HG02981 (cell line): ENCODE results near the gene KCNJ16.

Experiments
- ATAC-seq: cut with Tn5 transposase; IDR thresholded peaks from one replicate; pipeline ENCODE4 v1.9.1; 2021; ENCODE audit warnings: mild to moderate bottlenecking, moderate library complexity; ENCODE audit not compliant: unreplicated experiment

Gene KCNJ16

DNA sequence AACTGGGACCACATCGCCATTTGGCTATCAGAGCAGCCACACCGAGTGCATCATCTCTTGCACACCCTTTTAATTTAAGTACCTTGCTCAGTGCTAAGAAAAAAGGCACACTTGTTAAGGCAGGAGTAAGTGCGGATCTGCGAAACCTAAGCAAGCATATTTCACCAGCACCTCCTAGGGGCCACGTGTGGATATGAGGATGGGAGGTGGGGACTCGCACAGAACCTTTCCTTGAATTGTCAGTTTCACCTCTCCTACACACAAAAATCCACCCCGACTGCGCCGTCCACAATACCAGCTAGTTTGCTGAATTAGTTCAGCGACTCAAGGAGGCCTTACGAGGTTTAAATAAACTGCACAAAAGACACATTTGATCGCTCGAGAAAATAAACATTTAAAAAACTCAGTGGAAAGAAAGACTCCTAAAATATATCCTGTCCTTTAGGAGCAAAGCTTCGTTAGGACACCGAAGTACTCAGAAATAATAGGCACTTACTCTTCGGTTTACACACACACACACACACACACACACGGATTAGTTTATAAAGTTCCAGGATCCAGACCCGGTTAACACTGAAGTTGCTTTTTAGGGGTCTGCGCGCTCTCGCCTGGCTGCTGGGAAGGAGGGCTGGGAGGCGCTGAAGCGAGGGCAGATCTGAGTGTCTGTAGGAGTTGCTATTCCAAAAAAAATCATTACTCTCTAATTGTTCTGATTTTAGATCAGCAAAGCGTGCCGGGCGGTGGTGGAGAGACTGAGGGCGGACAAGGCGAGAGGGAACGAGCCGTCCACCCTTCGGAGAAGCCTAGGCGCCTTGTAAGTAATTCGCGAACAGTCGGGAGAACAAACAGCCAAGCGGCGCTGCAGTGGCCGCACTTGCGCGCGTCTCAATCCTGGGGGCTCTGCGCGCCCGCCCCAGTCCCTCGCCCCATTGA, 93.3 kb downstream of the KCNJ16 start:
- peak; percentile 8 for ATAC-seq

DNA sequence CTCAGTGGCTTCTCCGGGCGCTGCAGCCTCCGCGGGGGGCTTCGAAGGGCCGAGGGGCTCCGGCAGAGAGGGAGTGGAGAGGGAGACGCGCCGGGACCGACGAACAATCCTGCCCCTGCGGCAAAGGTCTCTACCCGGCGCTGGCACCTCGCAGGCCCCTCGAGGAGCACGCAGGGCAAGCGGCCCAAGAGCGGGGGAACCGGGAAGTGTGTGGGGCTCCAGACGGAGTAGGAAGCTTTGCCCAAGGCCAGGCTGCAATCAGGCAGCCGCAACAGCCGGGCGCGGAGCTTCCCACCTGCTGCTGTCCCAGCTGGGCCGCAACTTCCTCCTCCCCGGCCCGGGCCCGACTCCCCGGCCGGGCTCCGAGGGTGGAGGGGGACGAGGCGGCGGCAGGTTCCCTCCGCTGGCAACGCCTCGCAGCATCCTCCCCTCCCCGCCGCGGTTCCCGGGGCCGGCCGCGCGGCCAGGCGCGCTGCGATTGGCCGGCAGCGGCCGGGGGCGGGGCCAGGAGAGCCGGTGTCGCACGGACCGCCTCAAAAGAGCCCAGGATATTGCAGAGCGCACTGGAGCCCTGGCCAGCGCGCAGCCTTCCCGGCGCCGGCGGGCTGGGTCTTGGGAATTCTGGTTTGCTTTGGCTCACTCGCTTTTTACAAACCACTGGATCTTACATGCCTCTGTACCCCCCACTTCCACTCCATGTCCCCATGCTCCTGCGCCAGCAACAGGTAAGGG, 94.1 kb downstream of the KCNJ16 start, which contains the start of gene KCNJ2:
TSS of gene KCNJ2 (plus strand) at position 556 of the 732 bp plus-strand sequence. CDS start 5,508 bp downstream, outside the sequence.
- peak; percentile 98 for ATAC-seq

DNA sequence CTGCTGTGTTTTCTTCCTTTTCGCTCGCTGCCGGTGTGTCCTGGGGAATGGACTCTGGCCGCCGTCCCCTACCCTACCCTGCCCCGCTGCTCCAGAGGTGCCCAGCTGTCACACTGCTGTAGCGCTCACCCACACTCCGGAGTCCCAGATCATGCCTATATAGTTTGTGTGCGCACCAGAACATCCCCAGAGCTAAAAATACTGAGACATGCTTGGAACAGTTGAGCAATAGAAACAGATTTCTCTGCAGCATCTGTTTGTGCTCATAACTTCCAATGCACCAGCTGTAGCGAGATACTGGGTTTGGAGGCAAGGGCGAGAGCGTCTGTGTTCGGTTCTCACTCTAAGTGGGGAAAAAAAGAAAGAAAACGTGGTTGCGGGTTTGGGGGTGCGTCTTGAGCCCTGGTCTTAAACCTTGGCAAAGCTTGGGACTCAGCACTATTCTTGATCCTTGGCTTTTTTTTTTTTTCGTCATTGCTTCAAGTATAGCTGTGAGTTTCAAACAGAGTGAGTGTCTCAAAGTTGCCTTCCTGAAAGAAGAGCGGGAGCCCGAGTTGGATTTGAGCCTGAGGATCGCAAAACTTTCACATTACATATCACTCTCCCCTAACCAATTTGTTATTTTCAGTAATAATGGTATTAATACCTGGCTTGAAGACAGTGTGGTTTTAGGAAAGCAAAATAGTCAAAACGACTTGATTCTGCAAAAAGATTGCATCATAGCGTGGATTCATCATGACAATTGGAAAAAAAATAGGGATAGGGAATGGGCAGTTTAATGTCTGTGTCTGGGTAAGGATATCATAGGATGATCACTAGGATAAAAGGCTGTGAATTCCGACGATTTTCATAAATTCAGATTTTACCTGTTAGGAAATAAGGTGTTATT, 94.9 kb downstream of the KCNJ16 start:
- no peak for ATAC-seq

DNA sequence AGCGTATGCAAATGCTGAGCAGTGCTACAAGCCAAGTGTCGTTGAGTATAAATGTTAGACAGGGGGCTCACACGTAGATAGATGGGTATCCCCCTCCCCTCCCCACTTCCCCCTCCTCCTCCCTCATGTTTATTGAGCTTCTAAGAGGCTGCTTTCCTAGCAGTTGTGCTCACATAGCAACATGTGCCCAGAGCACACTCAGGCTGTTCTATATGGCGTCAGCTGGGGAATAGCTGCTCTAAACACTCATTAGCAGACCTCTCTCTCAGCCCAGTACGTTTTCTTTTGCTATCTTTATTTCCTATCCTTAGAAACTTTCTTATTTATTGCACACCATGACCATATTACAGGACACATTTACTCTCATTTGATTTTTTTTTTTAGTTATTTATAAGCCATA, 96.1 kb downstream of the KCNJ16 start:
- ATAC-seq: no peak

DNA sequence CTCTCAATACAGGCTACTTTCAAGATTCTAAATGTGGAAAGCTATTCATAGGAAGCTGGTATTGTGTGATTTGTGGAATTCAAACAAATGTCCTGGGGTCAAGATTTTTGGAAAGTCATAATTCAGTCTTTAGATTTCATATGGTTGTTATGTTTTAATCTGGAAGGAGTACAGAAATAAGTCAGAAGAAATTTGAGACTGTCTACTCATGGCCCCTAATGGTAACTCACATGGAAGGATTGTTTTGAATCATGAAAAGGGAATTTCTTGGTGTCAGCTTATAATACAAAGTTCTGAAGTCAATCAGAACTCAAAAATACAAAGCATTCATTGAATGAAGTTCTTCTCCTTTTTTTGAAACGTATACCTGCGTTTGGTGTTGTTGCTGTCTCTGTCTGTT, 97.4 kb downstream of the KCNJ16 start:
- ATAC-seq: no peak

DNA sequence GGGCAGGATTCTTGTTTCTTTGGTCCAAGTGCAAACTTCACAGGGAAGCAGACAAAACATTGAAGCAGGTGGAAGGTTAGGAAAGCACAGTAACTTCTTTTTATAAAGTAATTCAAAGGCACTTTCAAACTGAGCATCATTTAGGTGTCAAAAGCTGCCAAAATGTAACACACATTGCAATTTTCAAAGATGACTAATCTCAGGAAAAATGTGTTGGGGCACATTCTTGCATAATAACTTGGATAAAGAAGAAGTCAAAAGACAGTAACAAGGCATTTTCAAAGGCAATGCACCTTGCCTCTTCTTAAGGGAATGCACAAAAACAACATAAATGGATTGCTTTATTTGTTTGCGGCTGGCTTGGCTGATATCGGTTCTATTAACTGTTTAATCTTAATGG, 97.9 kb downstream of the KCNJ16 start:
- ATAC-seq: no peak

DNA sequence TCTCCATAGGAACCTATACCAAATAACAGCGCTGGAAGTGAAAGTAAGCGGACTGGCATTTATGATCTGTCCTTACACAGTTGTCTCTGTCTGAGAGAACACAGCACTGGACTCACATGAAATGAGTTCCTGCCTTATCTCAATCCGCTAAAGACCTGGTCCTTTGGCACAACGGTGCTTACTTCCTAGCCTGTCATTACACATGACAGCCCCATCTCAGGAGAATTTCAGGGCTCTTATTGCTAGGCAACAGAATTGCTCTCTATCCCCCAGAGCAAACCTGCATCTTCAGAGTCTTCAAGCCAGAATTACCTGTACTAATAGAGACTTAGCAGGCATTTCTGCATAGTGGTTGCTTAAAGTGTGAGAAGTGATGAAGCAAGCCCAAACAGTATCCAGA, 98.7 kb downstream of the KCNJ16 start:
- ATAC-seq: no peak

DNA sequence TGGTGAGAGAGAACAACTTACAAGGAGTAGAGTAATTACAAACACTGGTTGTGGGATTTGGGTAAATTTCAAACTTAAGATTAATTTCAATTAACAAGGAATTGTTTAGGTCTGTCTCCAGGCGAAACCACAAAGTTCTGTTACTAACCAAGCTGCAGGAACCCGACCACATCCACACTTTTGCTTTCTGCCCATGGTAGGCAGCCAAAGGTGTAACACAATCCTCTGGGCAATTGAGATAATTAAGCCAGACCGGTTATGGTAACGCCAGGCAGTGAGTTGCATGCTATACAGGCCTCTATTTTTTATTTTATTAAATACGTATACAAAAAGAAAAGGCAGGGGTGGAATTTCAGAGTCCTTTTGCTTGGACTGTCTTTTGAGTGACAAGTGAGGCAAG, 106.4 kb downstream of the KCNJ16 start:
- ATAC-seq: no peak

DNA sequence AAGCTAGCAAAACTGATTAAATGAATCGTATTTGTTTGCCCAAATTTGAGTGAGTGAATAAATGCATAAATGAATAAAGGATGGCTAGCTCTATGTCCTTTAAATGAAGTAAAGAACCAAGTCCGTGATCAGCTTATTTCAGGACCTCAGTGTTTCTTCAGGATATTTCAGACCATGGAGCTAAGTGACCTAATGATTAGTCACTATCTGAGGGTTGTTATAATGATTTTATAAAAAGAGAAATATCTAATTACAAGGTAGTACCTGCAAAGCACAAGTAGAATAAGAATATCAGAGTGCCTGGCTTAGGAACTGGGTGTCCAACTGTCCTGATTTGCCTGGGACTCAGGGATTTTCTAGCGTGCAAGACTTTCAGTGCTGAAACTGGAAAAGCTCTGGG, 106.8 kb downstream of the KCNJ16 start:
- no peak for ATAC-seq

DNA sequence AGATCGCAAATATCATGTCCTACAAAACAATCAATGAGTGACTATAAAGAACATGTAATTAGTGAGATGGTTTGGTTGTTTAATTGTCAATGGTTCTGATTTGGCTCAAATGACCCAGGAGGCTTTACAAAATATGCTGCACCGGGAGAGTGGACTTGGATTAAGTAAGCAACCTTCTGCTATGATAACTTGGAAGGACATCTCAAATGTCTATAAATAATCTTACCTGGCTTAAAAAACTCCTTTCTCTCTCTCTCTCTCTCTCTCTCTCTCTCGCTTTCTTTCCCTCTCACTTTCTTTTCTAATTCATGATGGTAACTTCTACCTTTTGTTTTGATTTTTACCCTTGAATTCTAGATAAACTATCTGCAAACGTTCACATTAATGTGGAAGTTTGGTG, 108.5 kb downstream of the KCNJ16 start:
- ATAC-seq: no peak

DNA sequence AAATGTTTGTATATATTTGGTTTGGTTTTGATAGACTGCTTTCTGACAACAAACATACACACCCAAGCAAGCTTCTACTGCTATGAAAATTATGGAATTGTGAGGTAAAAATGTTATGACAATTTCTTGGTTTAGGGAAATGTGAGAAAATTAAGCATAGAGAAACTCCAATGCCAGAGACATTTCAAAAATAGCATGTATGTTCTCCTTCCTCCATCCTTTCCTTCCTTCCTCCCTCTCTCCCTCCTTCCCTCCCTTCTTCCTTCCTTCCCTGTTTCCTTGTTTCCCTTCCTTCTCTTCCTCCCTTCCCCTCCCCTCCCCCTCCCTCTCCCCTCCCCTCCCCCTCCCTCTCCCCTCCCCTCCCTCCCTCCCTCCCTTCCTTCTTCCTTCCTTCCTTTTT, 109.2 kb downstream of the KCNJ16 start:
- ATAC-seq: no peak

DNA sequence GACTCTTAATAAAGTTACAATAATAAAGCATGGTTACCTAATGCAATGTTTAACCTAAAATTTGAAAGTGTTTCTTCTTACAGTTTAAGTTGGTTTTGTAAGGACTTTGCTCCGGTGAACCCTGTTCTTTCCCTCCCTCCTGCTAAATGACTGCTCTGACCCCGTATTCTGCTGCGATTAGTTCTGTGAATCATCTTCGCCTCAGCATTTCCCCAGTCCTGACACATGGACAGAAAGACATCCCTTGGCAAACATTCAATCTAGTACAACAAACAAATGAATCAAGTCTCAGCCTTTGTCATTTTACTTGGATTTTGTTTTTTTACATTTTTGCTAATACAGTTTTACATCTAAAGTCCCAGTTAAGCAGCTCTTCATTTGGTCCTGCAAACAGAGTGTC, 109.7 kb downstream of the KCNJ16 start:
- ATAC-seq: no peak
